Natural killer cell (primary cell): ENCODE results near the gene RBM19. TPM values are rescaled to one million over a fixed set of nuclear protein-coding genes. Genes with fewer than 3 reads are reported as not detected.

Source experiments
- ATAC-seq, 3 donors: fragments of 150-1000 bp in 2 of 3; fragments of 200-7000 bp in 1 of 3; cut with Tn5 transposase; 1 replicate in 1 of 3; 2 replicates in 2 of 3; pipeline ENCODE4 v1.10.0; 2021; ENCODE audit warnings: mild to moderate bottlenecking in 2 of 3, moderate library complexity in 2 of 3
- DNase-seq, 2 donors: peaks; one replicate each; pipeline versions ENCODE4 v3.0.0 to v3.0.0-alpha.2; 2013 to 2021; ENCODE audit warnings: mixed read lengths in 1 of 2
- H3K27ac ChIP-seq: one replicate; pipeline ENCODE4 v1.5.1; 2013; ENCODE audit warnings: mild to moderate bottlenecking, low read length
- H3K27me3 ChIP-seq: one replicate; pipeline ENCODE4 v1.6.1; 2013; ENCODE audit warnings: low read length; ENCODE audit not compliant: control insufficient read depth, insufficient read depth
- H3K36me3 ChIP-seq: one replicate; pipeline ENCODE4 v1.6.1; 2013; ENCODE audit warnings: low read length; ENCODE audit not compliant: control insufficient read depth, insufficient read depth
- H3K4me1 ChIP-seq: one replicate; pipeline ENCODE4 v1.6.1; 2013; ENCODE audit warnings: low read length; ENCODE audit not compliant: control insufficient read depth, insufficient read depth
- H3K4me3 ChIP-seq: one replicate; pipeline ENCODE4 v1.5.1; 2013; ENCODE audit warnings: low read length
- H3K9me3 ChIP-seq: one replicate; pipeline ENCODE4 v1.6.1; 2013; ENCODE audit warnings: low read length; ENCODE audit not compliant: control insufficient read depth, insufficient read depth
- H3K27ac Mint-ChIP-seq, 2 donors: one replicate each; pipeline ENCODE4 v1.8.0; 2022; ENCODE audit warnings: mild to moderate bottlenecking in 2 of 2, mixed read lengths in 2 of 2, moderate library complexity in 1 of 2
- H3K27me3 Mint-ChIP-seq, 2 donors: one replicate each; pipeline ENCODE4 v1.8.0; 2022; ENCODE audit warnings: low read depth in 2 of 2, mixed read lengths in 2 of 2
- H3K36me3 Mint-ChIP-seq: one replicate; pipeline ENCODE4 v1.8.0; 2022; ENCODE audit warnings: mixed read lengths
- H3K4me1 Mint-ChIP-seq, 2 donors: one replicate each; pipeline ENCODE4 v1.8.0; 2022; ENCODE audit warnings: mixed read lengths in 2 of 2
- H3K4me3 Mint-ChIP-seq: one replicate; pipeline ENCODE4 v1.8.0; 2022; ENCODE audit warnings: mild to moderate bottlenecking, moderate library complexity, mixed read lengths
- H3K9me3 Mint-ChIP-seq, 2 donors: one replicate each; pipeline ENCODE4 v1.8.0; 2022; ENCODE audit warnings: mixed read lengths in 2 of 2
- CTCF ChIP-seq: fragments of 200-600 bp; IDR thresholded peaks from one replicate; pipeline ENCODE4 v1.8.0; 2022; ENCODE audit warnings: antibody characterized with exemption
- WGBS: methylation state at CpG from one replicate; pipeline ENCODE4 v1.1.7; 2013; ENCODE audit warnings: missing lambda C conversion rate; ENCODE audit not compliant: insufficient coverage; 5-methylcytosine and 5-hydroxymethylcytosine counted together
- intact Hi-C: fragments of 100-400 bp; cut with micrococcal nuclease; formaldehyde crosslinking; loops from one replicate; pipeline ENCODE4 v1.14.2; 2022
- total RNA-seq, 4 donors: library from RNA; stranded (reverse); fragments of 120-200 nt in 1 of 4; gene quantifications; one replicate each; pipeline versions ENCODE4 v1.2.3 to v1.2.4, GENCODE V29; 2013 to 2022

RBM19 gene
- total RNA-seq, 3 donors from 2014 or later (not counting 1 experiment from before 2014, with no cell fraction given) = 49.9 to 70.6 (median 60.9) TPM

GRCh38 chr12:113874326-113874725, 91.8 kb downstream of the RBM19 start:
- peaks cover 0 to 14% of the 10 kb centered on the region in 2 donors for H3K4me1 Mint-ChIP-seq
- H3K36me3 Mint-ChIP-seq = no peaks in the 10 kb centered on the region

GRCh38 chr12:113873740-113874139, 92.4 kb downstream of the RBM19 start:
- intact Hi-C loops = no loop called here
- no peaks in the 10 kb centered on the region for H3K27me3 ChIP-seq
- H3K27ac ChIP-seq = no peak overlapping the region
- no peak overlapping the region for H3K4me3 ChIP-seq
- no peak overlapping the region for H3K4me3 Mint-ChIP-seq
- TF ChIP-seq CTCF = no peak
- no peaks in the 10 kb centered on the region for H3K9me3 ChIP-seq
- H3K9me3 Mint-ChIP-seq = no peaks in the 10 kb centered on the region
- no peaks in the 10 kb centered on the region for H3K4me1 ChIP-seq
- 97% methylated on average over 8 of the region's 8 CpGs for WGBS
- no peak overlapping the region for H3K27ac Mint-ChIP-seq
- H3K27me3 Mint-ChIP-seq = no peaks in the 10 kb centered on the region
- H3K36me3 ChIP-seq = peaks cover 2% of the 10 kb centered on the region
- H3K4me1 Mint-ChIP-seq = peaks cover 0 to 13% of the 10 kb centered on the region in 2 donors
- DNase-seq (no peak), ATAC-seq (no peak)
- H3K36me3 Mint-ChIP-seq = no peaks in the 10 kb centered on the region

More at GRCh38 chr12:113874326-113874725, 91.8 kb downstream of the RBM19 start:
- no peak overlapping the region for H3K4me3 ChIP-seq
- H3K27me3 ChIP-seq = no peaks in the 10 kb centered on the region
- Mint-ChIP-seq H3K4me3 (no peak overlapping the region), H3K27ac (no peak overlapping the region), H3K9me3 (no peaks in the 10 kb centered on the region), H3K27me3 (no peaks in the 10 kb centered on the region)
- WGBS = 97% methylated on average over 11 of the region's 11 CpGs
- no peaks in the 10 kb centered on the region for H3K9me3 ChIP-seq
- no peaks in the 10 kb centered on the region for H3K36me3 ChIP-seq
- ATAC-seq (no peak), DNase-seq (no peak)
- intact Hi-C loops = no loop called here
- no peak overlapping the region for H3K27ac ChIP-seq
- TF ChIP-seq CTCF = no peak
- no peaks in the 10 kb centered on the region for H3K4me1 ChIP-seq

- Histone ChIP-seq H3K4me1 (no peaks in the 10 kb centered on the region), H3K9me3 (no peaks in the 10 kb centered on the region), H3K27ac (no peak overlapping the region), H3K27me3 (no peaks in the 10 kb centered on the region), H3K4me3 (no peak overlapping the region), H3K36me3 (peaks cover 2% of the 10 kb centered on the region)
- Mint-ChIP-seq H3K9me3 (no peaks in the 10 kb centered on the region), H3K36me3 (no peaks in the 10 kb centered on the region), H3K4me3 (no peak overlapping the region), H3K27ac (no peak overlapping the region), H3K4me1 (peaks cover 0 to 13% of the 10 kb centered on the region in 2 donors), H3K27me3 (no peaks in the 10 kb centered on the region)
- no peak for TF ChIP-seq CTCF
- intact Hi-C loops = no loop called here
- ATAC-seq = no peak
- WGBS = 100% methylated on average over 2 of the region's 2 CpGs
- DNase-seq = no peak
Observed at GRCh38 chr12:113870890-113871289, 95.2 kb downstream of the RBM19 start.

- 94% methylated on average over 8 of the region's 8 CpGs for WGBS
- Histone ChIP-seq H3K27ac (no peak overlapping the region), H3K9me3 (no peaks in the 10 kb centered on the region), H3K4me1 (no peaks in the 10 kb centered on the region), H3K27me3 (no peaks in the 10 kb centered on the region), H3K36me3 (peaks cover 2% of the 10 kb centered on the region), H3K4me3 (no peak overlapping the region)
- DNase-seq (no peak), ATAC-seq (no peak)
- Mint-ChIP-seq H3K27ac (no peak overlapping the region), H3K4me3 (no peak overlapping the region), H3K36me3 (no peaks in the 10 kb centered on the region), H3K4me1 (peaks cover 0 to 17% of the 10 kb centered on the region in 2 donors), H3K27me3 (no peaks in the 10 kb centered on the region), H3K9me3 (no peaks in the 10 kb centered on the region)
- TF ChIP-seq CTCF = no peak
- intact Hi-C loops = no loop called here
Observed at GRCh38 chr12:113870035-113870434, 96.1 kb downstream of the RBM19 start.
